GM18511 (cell line): ENCODE results near the gene ANKRD44.
A peak's percentile ranks its signal among the peaks of the same experiment; 100 is the strongest.

Source experiments
- ATAC-seq: cut with Tn5 transposase; IDR thresholded peaks from one replicate; pipeline ENCODE4 v1.9.1; 2021; ENCODE audit warnings: mild to moderate bottlenecking, moderate library complexity; ENCODE audit not compliant: unreplicated experiment

ANKRD44 gene

DNA sequence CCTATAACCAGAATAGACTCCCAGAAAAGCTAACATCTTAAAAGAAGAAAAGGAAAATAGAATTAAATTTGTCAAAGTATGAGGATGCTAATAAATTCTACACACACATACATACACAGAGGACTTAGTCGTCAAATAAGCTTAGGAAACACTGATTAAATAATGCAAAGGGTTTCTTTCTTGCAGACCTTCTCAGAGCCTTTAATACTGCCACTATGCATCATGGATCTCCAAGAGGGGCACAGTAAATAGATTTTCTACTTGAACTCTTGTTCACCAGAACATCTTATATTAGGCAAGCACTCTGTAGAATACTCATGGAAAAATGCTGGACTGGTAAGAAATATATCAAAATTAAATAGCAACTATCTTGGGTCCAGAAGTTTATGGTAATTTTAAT is 69.4 kb downstream of the ANKRD44 start:
- ATAC-seq: no peak

GRCh38 chr2:197240421-197241041 is 70.0 kb downstream of the ANKRD44 start:
- peak; percentile 32 for ATAC-seq

DNA sequence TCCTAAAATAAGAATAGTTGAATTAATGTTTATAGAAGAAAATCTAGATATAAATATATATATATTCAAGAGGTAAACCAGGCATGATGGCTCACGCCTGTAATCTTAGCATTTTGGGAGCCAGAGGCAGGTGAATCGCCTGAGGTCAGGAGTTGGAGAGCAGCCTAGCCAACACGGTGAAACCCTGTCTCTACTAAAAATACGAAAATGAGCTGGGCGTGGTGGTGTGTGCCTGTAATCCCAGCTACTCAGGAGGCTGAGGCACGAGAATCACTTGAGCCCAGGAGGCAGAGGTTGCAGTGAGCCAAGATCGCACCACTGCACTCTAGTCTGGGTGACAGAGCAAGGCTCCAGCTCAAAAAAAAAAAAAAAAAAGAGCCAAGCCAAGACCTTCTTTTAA is 70.6 kb downstream of the ANKRD44 start:
- peak; percentile 21 for ATAC-seq

GRCh38 chr2:197239434-197239833 is 71.1 kb downstream of the ANKRD44 start:
- ATAC-seq: peak; percentile 71

DNA sequence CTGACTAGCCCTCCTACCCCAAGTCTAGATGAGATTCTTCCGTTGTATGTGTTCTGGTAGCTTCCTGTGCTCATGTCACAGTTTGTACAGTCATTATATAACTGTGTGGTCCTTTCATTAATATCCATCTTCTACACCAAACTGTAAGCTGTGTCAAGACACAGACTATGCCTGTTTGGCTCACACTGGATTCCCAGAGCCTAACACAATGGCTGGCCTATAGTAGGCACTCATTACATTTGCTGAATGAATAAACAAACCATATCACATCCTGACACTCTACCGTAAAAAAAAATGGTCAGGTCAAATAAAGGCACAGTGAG is 72.6 kb downstream of the ANKRD44 start:
- peak; percentile 43 for ATAC-seq

GRCh38 chr2:197237291-197238042 is 73.1 kb downstream of the ANKRD44 start:
- no peak for ATAC-seq

- no peak for ATAC-seq
Measured at GRCh38 chr2:197236816-197237215, 73.8 kb downstream of the ANKRD44 start.

DNA sequence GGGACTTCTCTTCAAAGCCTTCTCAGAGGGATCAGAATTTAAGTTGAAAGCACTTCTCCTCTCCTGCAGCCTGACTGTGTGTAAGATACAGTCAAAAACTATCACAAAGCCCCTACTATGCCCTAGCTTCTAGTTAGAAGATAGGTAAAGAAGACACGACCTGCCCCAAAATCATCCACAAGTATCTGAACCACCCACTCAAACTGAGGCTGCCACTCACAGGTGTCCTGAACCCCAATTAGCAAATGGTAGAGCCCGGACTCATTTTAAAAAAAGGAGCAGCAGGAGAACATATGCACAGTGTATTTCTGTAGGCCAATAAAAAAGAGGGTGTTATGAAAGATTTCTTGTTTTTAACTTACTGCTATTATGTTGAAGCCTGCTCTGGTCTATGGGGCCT is 74.4 kb downstream of the ANKRD44 start:
- ATAC-seq: no peak

GRCh38 chr2:197235711-197236110 is 74.9 kb downstream of the ANKRD44 start:
- no peak for ATAC-seq

- ATAC-seq: no peak
Measured at GRCh38 chr2:197234671-197235191, 75.8 kb downstream of the ANKRD44 start.

- ATAC-seq: no peak
Measured at GRCh38 chr2:197233473-197233872, 77.1 kb downstream of the ANKRD44 start.

DNA sequence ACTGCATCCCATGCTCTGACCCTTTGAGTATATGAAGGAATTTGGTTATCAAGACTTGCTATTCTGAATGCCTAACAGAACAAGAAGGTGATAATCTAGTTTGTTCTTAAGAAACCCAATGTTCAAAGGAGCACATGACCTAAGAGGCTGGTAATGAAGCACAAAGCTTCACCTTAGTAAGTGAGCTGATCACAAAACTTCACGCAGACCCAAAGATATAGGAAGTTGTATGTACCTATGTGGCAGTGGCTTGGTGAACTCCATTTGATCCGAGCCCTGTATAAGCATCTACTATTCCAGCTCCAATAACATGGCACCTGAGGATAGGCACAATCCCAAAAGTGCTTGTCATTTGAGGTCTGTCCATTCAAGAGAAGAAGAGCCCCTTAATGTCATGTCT is 78.6 kb downstream of the ANKRD44 start:
- no peak for ATAC-seq

- no peak for ATAC-seq
Measured at GRCh38 chr2:197229509-197230443, 80.8 kb downstream of the ANKRD44 start.

DNA sequence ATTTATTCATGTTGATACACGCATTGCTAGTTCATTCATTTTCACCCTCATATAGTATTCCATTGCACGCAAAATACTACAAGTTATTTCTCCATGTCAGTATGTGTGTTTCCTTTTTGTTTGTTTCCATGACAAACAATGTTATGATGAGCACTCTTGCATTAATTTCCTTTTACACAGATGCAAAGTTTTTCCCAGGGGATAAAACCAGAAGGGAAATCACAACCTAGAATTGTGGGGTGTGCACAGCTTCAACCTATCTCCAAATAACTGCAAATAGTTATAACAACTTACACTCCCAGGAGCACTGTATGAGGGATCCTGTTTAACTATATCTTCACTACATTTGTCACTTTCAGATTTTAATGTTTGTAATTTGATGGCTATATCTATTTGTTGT is 87.1 kb downstream of the ANKRD44 start:
- ATAC-seq: no peak

GRCh38 chr2:197219636-197220035 is 90.9 kb downstream of the ANKRD44 start:
- ATAC-seq: no peak

DNA sequence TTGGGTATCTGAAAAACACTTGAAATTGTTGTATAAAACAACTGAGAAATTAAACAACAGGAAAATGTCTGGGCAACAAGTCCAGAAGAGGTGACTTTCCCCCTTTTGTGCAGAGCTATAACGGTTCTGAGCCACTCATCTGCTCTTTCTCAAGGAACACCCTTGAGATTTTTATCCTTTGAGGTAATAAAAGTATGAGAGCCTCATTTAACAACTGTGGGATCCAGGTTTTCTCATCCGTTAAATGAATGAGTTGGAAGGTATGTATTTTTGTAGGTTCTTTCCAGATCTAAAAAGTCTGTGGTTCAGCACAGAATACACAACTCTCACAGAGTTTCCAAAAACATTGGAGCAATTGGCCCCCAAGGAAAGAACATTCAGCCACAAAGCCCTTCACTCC is 93.0 kb downstream of the ANKRD44 start:
- no peak for ATAC-seq

- ATAC-seq: peak; percentile 64
Measured at GRCh38 chr2:197216361-197216979, 94.1 kb downstream of the ANKRD44 start.

- ATAC-seq: peak; percentile 52
Measured at GRCh38 chr2:197215748-197216360, 94.7 kb downstream of the ANKRD44 start.

- no peak for ATAC-seq
Measured at GRCh38 chr2:197212344-197213262, 98.0 kb downstream of the ANKRD44 start.
